Measurements from ENCODE around the gene CCN5.

The CCN5 gene

DNA sequence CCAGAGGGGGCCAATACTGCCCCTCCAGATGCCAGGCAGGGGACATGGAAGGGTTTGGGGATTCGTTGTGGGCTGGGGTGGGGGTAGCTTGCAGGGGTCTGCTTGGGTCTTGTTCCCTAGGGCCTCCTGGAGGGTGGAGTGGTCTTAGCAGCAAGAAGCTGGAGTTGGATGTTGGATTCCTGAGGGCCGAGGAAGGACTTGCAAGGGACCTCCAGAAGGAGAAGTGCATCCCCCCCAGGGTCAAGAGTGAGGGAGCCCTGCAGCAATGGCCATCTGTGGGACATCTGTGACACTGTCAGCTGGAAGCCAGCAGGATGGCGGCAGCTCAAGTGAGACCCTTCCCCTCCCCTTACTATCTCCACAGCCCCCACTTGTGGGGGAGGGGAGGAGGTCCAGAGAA is 25.4 kb upstream of the CCN5 start:
- H3K36me3 ChIP-seq (ENCODE audit: control insufficient read depth in 4 of 4, insufficient read depth in 4 of 4, low read length in 3 of 4), result no peaks in the 10 kb centered on the region
- H3K9me3 ChIP-seq (ENCODE audit: control extremely low read depth in 1 of 5, control insufficient read depth in 4 of 5, insufficient read depth in 2 of 5, low read depth in 1 of 5, low read length in 4 of 5), result peaks cover 0 to 3% (median 0%) of the 10 kb centered on the region in 5 experiments
- H3K4me1 ChIP-seq (ENCODE audit: control extremely low read depth in 1 of 4, control insufficient read depth in 4 of 4, insufficient read depth in 4 of 4, low read length in 3 of 4), result peaks cover 0 to 5% (median 4%) of the 10 kb centered on the region in 4 experiments
- no peak overlapping the region for H3K4me3 ChIP-seq (ENCODE audit: control insufficient read depth in 1 of 7, extremely low read depth in 1 of 7, insufficient read depth in 4 of 7, low read depth in 2 of 7, low read length in 6 of 7)
- WGBS (ENCODE audit: insufficient coverage), result no CpG with 5 or more reads among the region's 3 CpGs
- no peak overlapping the region for H3K27ac ChIP-seq (ENCODE audit: insufficient read depth in 1 of 2, low read depth in 1 of 2, low read length in 2 of 2, poor library complexity in 1 of 2, severe bottlenecking in 2 of 2)
- no peaks in the 10 kb centered on the region for H3K27me3 ChIP-seq (replicated peaks in 2 of 5; ENCODE audit: control insufficient read depth in 4 of 5, insufficient read depth in 5 of 5, low read length in 4 of 5)
- POLR2A ChIA-PET, result no interaction called here
- no peak for DNase-seq
- CTCF ChIA-PET, result interaction anchor here (1.2 to 1.7 kb wide), 3 partner anchors 41 to 48 kb away, joined by 4 to 7 read pairs (median 5); no protein-coding TSS in a partner anchor

- no peak overlapping the region for H3K27ac ChIP-seq (ENCODE audit: insufficient read depth in 1 of 2, low read depth in 1 of 2, low read length in 2 of 2, poor library complexity in 1 of 2, severe bottlenecking in 2 of 2)
- WGBS (ENCODE audit: insufficient coverage), result 96% methylated on average over 7 of the region's 9 CpGs
- H3K4me3 ChIP-seq (ENCODE audit: control insufficient read depth in 1 of 7, extremely low read depth in 1 of 7, insufficient read depth in 4 of 7, low read depth in 2 of 7, low read length in 6 of 7), result no peak overlapping the region
- peaks cover 0 to 3% (median 0%) of the 10 kb centered on the region in 5 experiments for H3K9me3 ChIP-seq (ENCODE audit: control extremely low read depth in 1 of 5, control insufficient read depth in 4 of 5, insufficient read depth in 2 of 5, low read depth in 1 of 5, low read length in 4 of 5)
- H3K36me3 ChIP-seq (ENCODE audit: control insufficient read depth in 4 of 4, insufficient read depth in 4 of 4, low read length in 3 of 4), result no peaks in the 10 kb centered on the region
- H3K27me3 ChIP-seq (replicated peaks in 2 of 5; ENCODE audit: control insufficient read depth in 4 of 5, insufficient read depth in 5 of 5, low read length in 4 of 5), result no peaks in the 10 kb centered on the region
- ChIA-PET CTCF (interaction anchor here (1.7 kb wide), 1 partner anchor 41 kb away, joined by 7 read pairs; no protein-coding TSS in a partner anchor), POLR2A (no interaction called here)
- H3K4me1 ChIP-seq (ENCODE audit: control extremely low read depth in 1 of 4, control insufficient read depth in 4 of 4, insufficient read depth in 4 of 4, low read length in 3 of 4), result peaks cover 0 to 6% (median 2%) of the 10 kb centered on the region in 4 experiments
- no peak for DNase-seq
These were observed 24.3 kb upstream of the CCN5 start for GRCh38 chr20:44690781-44691423.

DNA sequence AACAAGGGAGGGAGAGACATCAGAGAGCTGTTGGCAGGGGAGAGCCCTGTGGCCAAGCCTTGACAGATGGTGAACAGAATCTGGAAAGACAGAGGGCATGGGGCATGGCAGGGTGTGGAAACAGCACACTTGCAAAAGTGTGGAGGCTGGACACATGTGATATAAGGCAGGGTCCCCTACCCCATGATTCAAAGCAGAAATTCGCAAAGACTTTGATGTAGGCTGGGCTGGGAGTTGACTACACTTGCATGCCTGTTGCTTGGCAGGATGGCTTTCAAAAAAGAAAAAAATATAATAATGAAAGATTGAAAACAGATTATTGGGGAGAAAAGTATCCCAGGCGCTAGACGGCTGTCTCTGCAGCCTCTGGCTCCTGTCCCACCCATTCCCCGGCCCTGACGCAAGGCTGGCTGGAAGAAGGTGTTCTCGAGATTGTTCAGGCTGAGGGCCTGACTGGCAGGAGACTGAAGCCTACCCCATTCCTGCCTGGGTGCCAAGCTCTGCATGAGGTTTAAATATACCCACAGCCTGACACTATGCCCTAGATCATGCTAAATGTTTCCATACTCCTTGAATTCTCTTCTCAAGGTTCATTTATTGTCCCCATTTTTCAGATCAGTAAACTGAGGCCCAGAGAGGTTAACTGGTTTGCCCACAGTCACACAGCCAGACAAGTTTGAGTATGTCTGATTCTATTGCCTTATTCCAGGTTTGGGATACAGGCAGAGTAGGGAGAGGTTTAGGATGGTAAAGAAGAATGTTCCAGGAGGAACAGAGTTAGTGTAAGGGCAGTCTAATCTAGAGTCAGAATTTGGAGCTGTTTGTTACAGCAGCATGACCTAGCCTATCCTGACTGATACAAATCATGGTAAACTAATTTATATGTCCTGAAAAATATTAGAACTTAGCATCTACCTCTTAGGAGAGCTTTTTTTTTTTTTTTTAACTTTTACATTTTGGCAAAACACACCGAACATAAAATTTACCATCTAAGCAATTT is 23.4 kb upstream of the CCN5 start:
- Histone ChIP-seq H3K4me3 (ENCODE audit: control insufficient read depth in 1 of 7, extremely low read depth in 1 of 7, insufficient read depth in 4 of 7, low read depth in 2 of 7, low read length in 6 of 7) (no peak overlapping the region), H3K4me1 (ENCODE audit: control extremely low read depth in 1 of 4, control insufficient read depth in 4 of 4, insufficient read depth in 4 of 4, low read length in 3 of 4) (peaks cover 0 to 11% (median 5%) of the 10 kb centered on the region in 4 experiments), H3K27ac (ENCODE audit: insufficient read depth in 1 of 2, low read depth in 1 of 2, low read length in 2 of 2, poor library complexity in 1 of 2, severe bottlenecking in 2 of 2) (no peak overlapping the region), H3K36me3 (ENCODE audit: control insufficient read depth in 4 of 4, insufficient read depth in 4 of 4, low read length in 3 of 4) (no peaks in the 10 kb centered on the region), H3K9me3 (ENCODE audit: control extremely low read depth in 1 of 5, control insufficient read depth in 4 of 5, insufficient read depth in 2 of 5, low read depth in 1 of 5, low read length in 4 of 5) (peaks cover 0 to 3% (median 0%) of the 10 kb centered on the region in 5 experiments), H3K27me3 (replicated peaks in 2 of 5; ENCODE audit: control insufficient read depth in 4 of 5, insufficient read depth in 5 of 5, low read length in 4 of 5) (no peaks in the 10 kb centered on the region)
- DNase-seq, result no peak
- CTCF ChIA-PET, result interaction anchor here (3.1 kb wide), 1 partner anchor 41 kb away, joined by 8 read pairs; no protein-coding TSS in a partner anchor
- 98% methylated on average over 6 of the region's 7 CpGs for WGBS (ENCODE audit: insufficient coverage)
- POLR2A ChIA-PET, result no interaction called here

DNA sequence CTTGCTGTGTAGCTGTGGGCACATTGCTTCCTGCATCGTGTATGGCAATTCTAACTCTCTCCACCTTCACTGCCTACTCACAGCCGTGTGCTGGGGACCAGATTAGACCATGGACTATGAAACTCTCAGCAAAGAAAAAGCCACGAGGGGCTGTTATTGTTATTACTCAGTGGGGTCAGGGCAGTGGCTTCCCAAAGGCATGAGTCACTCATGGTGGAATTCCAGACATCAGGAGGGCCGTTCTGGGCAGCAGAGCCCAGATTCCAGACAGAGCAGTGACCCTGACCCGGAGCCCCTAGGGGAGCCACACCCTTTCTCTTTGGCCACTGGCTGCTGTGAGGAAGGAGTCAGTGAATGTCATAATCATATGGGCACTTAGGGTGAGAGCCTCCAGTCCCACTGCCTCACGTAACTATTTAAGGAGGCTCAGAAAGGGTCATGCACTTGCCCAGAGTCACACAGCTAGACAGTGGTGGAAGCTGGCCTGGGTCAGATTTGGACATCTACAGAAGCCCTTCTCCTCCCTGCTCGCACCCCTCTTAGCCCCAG is 22.2 kb upstream of the CCN5 start:
- Histone ChIP-seq H3K4me1 (ENCODE audit: control extremely low read depth in 1 of 4, control insufficient read depth in 4 of 4, insufficient read depth in 4 of 4, low read length in 3 of 4) (peaks cover 0 to 11% (median 5%) of the 10 kb centered on the region in 4 experiments), H3K27me3 (replicated peaks in 2 of 5; ENCODE audit: control insufficient read depth in 4 of 5, insufficient read depth in 5 of 5, low read length in 4 of 5) (no peaks in the 10 kb centered on the region), H3K9me3 (ENCODE audit: control extremely low read depth in 1 of 5, control insufficient read depth in 4 of 5, insufficient read depth in 2 of 5, low read depth in 1 of 5, low read length in 4 of 5) (no peaks in the 10 kb centered on the region), H3K4me3 (ENCODE audit: control insufficient read depth in 1 of 7, extremely low read depth in 1 of 7, insufficient read depth in 4 of 7, low read depth in 2 of 7, low read length in 6 of 7) (no peak overlapping the region), H3K27ac (ENCODE audit: insufficient read depth in 1 of 2, low read depth in 1 of 2, low read length in 2 of 2, poor library complexity in 1 of 2, severe bottlenecking in 2 of 2) (no peak overlapping the region), H3K36me3 (ENCODE audit: control insufficient read depth in 4 of 4, insufficient read depth in 4 of 4, low read length in 3 of 4) (no peaks in the 10 kb centered on the region)
- WGBS (ENCODE audit: insufficient coverage), result 78% methylated on average over 7 of the region's 7 CpGs
- no peak for DNase-seq
- ChIA-PET CTCF (interaction anchor here (1.1 to 3.1 kb wide), 3 partner anchors 9 to 39 kb away, joined by 3 to 13 read pairs (median 8); no protein-coding TSS in a partner anchor), POLR2A (no interaction called here)

- Histone ChIP-seq H3K27ac (ENCODE audit: insufficient read depth in 1 of 2, low read depth in 1 of 2, low read length in 2 of 2, poor library complexity in 1 of 2, severe bottlenecking in 2 of 2) (no peak overlapping the region), H3K27me3 (replicated peaks in 2 of 5; ENCODE audit: control insufficient read depth in 4 of 5, insufficient read depth in 5 of 5, low read length in 4 of 5) (no peaks in the 10 kb centered on the region), H3K4me1 (ENCODE audit: control extremely low read depth in 1 of 4, control insufficient read depth in 4 of 4, insufficient read depth in 4 of 4, low read length in 3 of 4) (peaks cover 0 to 11% (median 5%) of the 10 kb centered on the region in 4 experiments), H3K4me3 (ENCODE audit: control insufficient read depth in 1 of 7, extremely low read depth in 1 of 7, insufficient read depth in 4 of 7, low read depth in 2 of 7, low read length in 6 of 7) (no peak overlapping the region), H3K36me3 (ENCODE audit: control insufficient read depth in 4 of 4, insufficient read depth in 4 of 4, low read length in 3 of 4) (no peaks in the 10 kb centered on the region), H3K9me3 (ENCODE audit: control extremely low read depth in 1 of 5, control insufficient read depth in 4 of 5, insufficient read depth in 2 of 5, low read depth in 1 of 5, low read length in 4 of 5) (no peaks in the 10 kb centered on the region)
- ChIA-PET CTCF (interaction anchor here (1.1 to 3.1 kb wide), 3 partner anchors 10 to 39 kb away, joined by 3 to 13 read pairs (median 8); no protein-coding TSS in a partner anchor), POLR2A (no interaction called here)
- no peak for DNase-seq
These were observed 21.5 kb upstream of the CCN5 start for GRCh38 chr20:44693627-44694026.

GRCh38 chr20:44694159-44694558 is 21.0 kb upstream of the CCN5 start:
- H3K4me1 ChIP-seq (ENCODE audit: control extremely low read depth in 1 of 4, control insufficient read depth in 4 of 4, insufficient read depth in 4 of 4, low read length in 3 of 4), result peaks cover 0 to 11% (median 5%) of the 10 kb centered on the region in 4 experiments
- ChIA-PET POLR2A (no interaction called here), CTCF (interaction anchor here (1.1 to 3.1 kb wide), 3 partner anchors 10 to 38 kb away, joined by 3 to 13 read pairs (median 8); no protein-coding TSS in a partner anchor)
- 95% methylated on average over 4 of the region's 4 CpGs for WGBS (ENCODE audit: insufficient coverage)
- DNase-seq, result peak in 1 of 3 donors; percentile 13
- no peak overlapping the region for H3K4me3 ChIP-seq (ENCODE audit: control insufficient read depth in 1 of 7, extremely low read depth in 1 of 7, insufficient read depth in 4 of 7, low read depth in 2 of 7, low read length in 6 of 7)
- H3K36me3 ChIP-seq (ENCODE audit: control insufficient read depth in 4 of 4, insufficient read depth in 4 of 4, low read length in 3 of 4), result no peaks in the 10 kb centered on the region
- no peaks in the 10 kb centered on the region for H3K27me3 ChIP-seq (replicated peaks in 2 of 5; ENCODE audit: control insufficient read depth in 4 of 5, insufficient read depth in 5 of 5, low read length in 4 of 5)
- H3K27ac ChIP-seq (ENCODE audit: insufficient read depth in 1 of 2, low read depth in 1 of 2, low read length in 2 of 2, poor library complexity in 1 of 2, severe bottlenecking in 2 of 2), result no peak overlapping the region
- no peaks in the 10 kb centered on the region for H3K9me3 ChIP-seq (ENCODE audit: control extremely low read depth in 1 of 5, control insufficient read depth in 4 of 5, insufficient read depth in 2 of 5, low read depth in 1 of 5, low read length in 4 of 5)

All from common myeloid progenitor, CD34-positive (primary cell).